GM12878 (cell line): ENCODE measurements around the gene CACHD1. TPM values are rescaled to one million over a fixed set of nuclear protein-coding genes. Genes with fewer than 3 reads are reported as not detected.

Experiments
- ATAC-seq: fragments of 200-7000 bp; cut with Tn5 transposase; 3 replicates; pipeline ENCODE4 v1.9.1; 2020; ENCODE audit warnings: mild to moderate bottlenecking, moderate library complexity
- BruUV-seq: library from RNA; stranded (reverse); fragments of 400-500 nt; replicated peaks from 2 replicates; lab custom pipeline; 2021; lab: Mats Ljungman, UMichigan
- CTCF ChIA-PET: fragments of 300-600 bp; sonication (Branson Sonifier 250); formaldehyde crosslinking; extraction: SDS; loops from one replicate; lab custom pipeline; 2021; ENCODE audit warnings: inconsistent platforms; lab: Yijun Ruan, JAX
- POLR2A ChIA-PET: fragments of 350-600 bp; formaldehyde crosslinking; extraction: SDS; loops from one replicate; lab custom pipeline; 2021; ENCODE audit warnings: inconsistent platforms; lab: Charles Lee
- RAD21 ChIA-PET: fragments of 300-600 bp; sonication (Branson Sonifier 250); formaldehyde crosslinking; loops from one replicate; lab custom pipeline; 2023; ENCODE audit warnings: antibody characterized with exemption; ENCODE audit not compliant: unreplicated experiment; lab: Charles Lee
- SMC1A ChIA-PET: fragments of 300-600 bp; sonication (Branson Sonifier 250); formaldehyde crosslinking; loops from one replicate; lab custom pipeline; 2023; ENCODE audit not compliant: unreplicated experiment, uncharacterized antibody; lab: Charles Lee
- DNase-seq: peaks from one replicate; pipeline ENCODE4 v3.0.0-alpha.2; 2011; ENCODE audit warnings: low read depth, low spot score
- FAIRE-seq: peaks from 3 replicates; lab custom pipeline; 2011; peaks lifted over from hg19 to GRCh38; lab: Jason Lieb, UNC
- H2AFZ ChIP-seq: 2 replicates; pipeline ENCODE4 v1.6.0; 2011; ENCODE audit warnings: low read depth, low read length, control low read depth; ENCODE audit not compliant: control insufficient read depth
- H3K27ac ChIP-seq: 2 replicates; pipeline ENCODE4 v1.5.1; 2011; ENCODE audit warnings: control low read depth; ENCODE audit not compliant: control insufficient read depth, insufficient read depth
- H3K27me3 ChIP-seq, 2 experiments: replicated peaks in 1 of 2; 2 replicates each; pipeline versions ENCODE4 v1.6.0 to v1.6.1; 2011; ENCODE audit warnings: low read length in 1 of 2; ENCODE audit not compliant: control insufficient read depth in 2 of 2, insufficient read depth in 2 of 2
- H3K36me3 ChIP-seq, 2 experiments: 2 replicates each; pipeline ENCODE4 v1.5.1; 2011; ENCODE audit warnings: low read length in 1 of 2; ENCODE audit not compliant: control insufficient read depth in 2 of 2, insufficient read depth in 2 of 2
- H3K4me1 ChIP-seq: 2 replicates; pipeline ENCODE4 v1.6.1; 2011; ENCODE audit warnings: mild to moderate bottlenecking, low read length, moderate library complexity, mixed read lengths; ENCODE audit not compliant: control insufficient read depth, insufficient read depth
- H3K4me2 ChIP-seq: 2 replicates; pipeline ENCODE4 v1.6.0; 2011; ENCODE audit warnings: control low read depth; ENCODE audit not compliant: control insufficient read depth, insufficient read depth
- H3K4me3 ChIP-seq: fragments of 200-600 bp; sonication (generic); 2 replicates; pipeline ENCODE4 v1.5.1; 2016
- H3K79me2 ChIP-seq: 2 replicates; pipeline ENCODE4 v1.6.0; 2011; ENCODE audit warnings: low read length; ENCODE audit not compliant: control insufficient read depth, insufficient read depth
- H3K9ac ChIP-seq: 2 replicates; pipeline ENCODE4 v1.8.0; 2011; ENCODE audit warnings: low read length, control low read depth, mixed read lengths; ENCODE audit not compliant: control insufficient read depth, insufficient read depth
- H3K9me3 ChIP-seq: replicated peaks from 3 replicates; pipeline ENCODE4 v1.5.1; 2011; ENCODE audit warnings: mild to moderate bottlenecking, low read length; ENCODE audit not compliant: control insufficient read depth, insufficient read depth
- H4K20me1 ChIP-seq: 2 replicates; pipeline ENCODE4 v1.6.0; 2011; ENCODE audit not compliant: control insufficient read depth, insufficient read depth
- BMI1 ChIP-seq: fragments of 450-650 bp; IDR thresholded peaks from 2 replicates; pipeline ENCODE4 v1.6.1; 2016; ENCODE audit warnings: mild to moderate bottlenecking, moderate library complexity, borderline replicate concordance
- CHD1 ChIP-seq: IDR thresholded peaks from 2 replicates; pipeline ENCODE4 v1.6.1; 2012; ENCODE audit warnings: low read depth, low read length, improper control_type of control experiment
- EP300 ChIP-seq, 2 experiments: fragments of 150-350 bp in 1 of 2; IDR thresholded peaks; 2 replicates each; pipeline ENCODE4 v1.6.1; 2011 to 2012; ENCODE audit warnings: low read depth in 2 of 2, low read length in 2 of 2, borderline replicate concordance in 1 of 2, improper control_type of control experiment in 1 of 2, inconsistent platforms in 1 of 2; ENCODE audit not compliant: control insufficient read depth in 1 of 2
- EZH2 ChIP-seq: IDR thresholded peaks from 2 replicates; pipeline ENCODE4 v1.6.1; 2012; ENCODE audit warnings: low read depth, mild to moderate bottlenecking, control low read depth, inconsistent platforms, low read length, borderline replicate concordance; ENCODE audit not compliant: control insufficient read depth
- FOS ChIP-seq: IDR thresholded peaks from 3 replicates; pipeline ENCODE4 v1.6.1; 2011; ENCODE audit warnings: borderline replicate concordance; ENCODE audit not compliant: insufficient read length; ENCODE audit errors: extremely low read depth
- FOXM1 ChIP-seq: IDR thresholded peaks from 2 replicates; pipeline ENCODE4 v1.6.1; 2012; ENCODE audit warnings: low read depth, mild to moderate bottlenecking, inconsistent platforms, low read length, moderate library complexity
- HDAC6 ChIP-seq: fragments of 200-600 bp; sonication (generic); IDR thresholded peaks from one replicate; pipeline ENCODE4 v1.8.0; 2017; ENCODE audit warnings: antibody characterized with exemption; ENCODE audit not compliant: unreplicated experiment
- MXI1 ChIP-seq: fragments of 150-350 bp; IDR thresholded peaks from 2 replicates; pipeline ENCODE4 v1.6.1; 2011; ENCODE audit warnings: low read depth, mild to moderate bottlenecking, inconsistent platforms, low read length, improper control_type of control experiment
- NFYA ChIP-seq: IDR thresholded peaks from 2 replicates; pipeline ENCODE4 v1.6.1; 2011; ENCODE audit warnings: low read depth, mild to moderate bottlenecking, low read length, improper control_type of control experiment, borderline replicate concordance
- NRF1 ChIP-seq: conservative IDR thresholded peaks from 2 replicates; pipeline ENCODE4 v1.6.1; 2011; ENCODE audit warnings: mild to moderate bottlenecking, low read depth, low read length, improper control_type of control experiment
- POLR2AphosphoS2 ChIP-seq: IDR thresholded peaks from 2 replicates; pipeline ENCODE4 v1.6.1; 2011; ENCODE audit warnings: low read depth, mild to moderate bottlenecking, low read length, improper control_type of control experiment, moderate library complexity
- SMAD5 ChIP-seq: IDR thresholded peaks from 2 replicates; pipeline ENCODE4 v1.6.1; 2016; ENCODE audit warnings: antibody characterized with exemption, low read depth
- SP1 ChIP-seq: IDR thresholded peaks from one replicate; pipeline ENCODE4 v1.6.1; 2011; ENCODE audit warnings: low read depth, low read length
- SRF ChIP-seq, 2 experiments: IDR thresholded peaks; 2 replicates each; pipeline ENCODE4 v1.6.1; 2011; ENCODE audit warnings: low read depth in 2 of 2, low read length in 2 of 2, mild to moderate bottlenecking in 1 of 2, moderate library complexity in 1 of 2
- USF2 ChIP-seq: IDR thresholded peaks from 2 replicates; pipeline ENCODE4 v1.6.1; 2011; ENCODE audit warnings: low read depth, low read length, improper control_type of control experiment, borderline replicate concordance
- YBX1 ChIP-seq: fragments of 450-650 bp; IDR thresholded peaks from 2 replicates; pipeline ENCODE4 v1.6.1; 2016; ENCODE audit warnings: antibody characterized with exemption
- ZBTB33 ChIP-seq: fragments of 450-650 bp; IDR thresholded peaks from 2 replicates; pipeline ENCODE4 v1.6.1; 2017; ENCODE audit warnings: mild to moderate bottlenecking
- ZZZ3 ChIP-seq: IDR thresholded peaks from 2 replicates; pipeline ENCODE4 v1.6.1; 2011; ENCODE audit warnings: low read depth; ENCODE audit not compliant: control insufficient read depth, insufficient read length
- WGBS: methylation state at CpG from one replicate; pipeline ENCODE4 v1.1.6; 2016; ENCODE audit warnings: low lambda C conversion rate; ENCODE audit not compliant: insufficient replicate concordance, insufficient coverage; ENCODE audit errors: missing lambda C conversion rate; 5-methylcytosine and 5-hydroxymethylcytosine counted together
- in situ Hi-C: fragments of 300-500 bp; cut with MboI; formaldehyde crosslinking; loops from 9 replicates; pipeline ENCODE4 v1.14.3; 2018; ENCODE audit warnings: mixed read lengths
- intact Hi-C: fragments of 100-400 bp; cut with micrococcal nuclease; formaldehyde crosslinking; loops from one replicate; pipeline ENCODE4 v1.14.2; 2022; ENCODE audit not compliant: unreplicated experiment
- polyA plus RNA-seq, 11 experiments: library from polyadenylated mRNA; depleted of rRNA in 4 of 11; unstranded in 6 of 11; stranded (reverse) in 5 of 11; fragments of >200 nt; fragmentation: Nextera tagmentation in 4 of 11; fragmentation: Illumina TruSeq in 1 of 11; extraction: Ambion mirVana in 4 of 11; extraction: Trizol in 1 of 11; gene quantifications; 1 replicate in 1 of 11; 2 replicates in 10 of 11; pipeline versions ENCODE4 v1.2.1 to v1.2.3, GENCODE V29; 2011 to 2016; ENCODE audit warnings: inconsistent platforms in 2 of 11, missing spikeins in 2 of 11, low read depth in 1 of 11
- total RNA-seq, 4 experiments: library from RNA; depleted of rRNA in 3 of 4; stranded (reverse); fragments of >200 nt in 3 of 4; fragmentation: Illumina TruSeq in 1 of 4; extraction: Trizol in 1 of 4; gene quantifications; 2 replicates each; pipeline versions ENCODE4 v1.2.1 to v1.2.3, GENCODE V29; 2013 to 2021
- TF ChIP-seq, protein P1 (sequence below): fragments of 450-650 bp; IDR thresholded peaks from 2 replicates; pipeline ENCODE4 v1.6.1; 2018; ENCODE audit warnings: borderline replicate concordance, mild to moderate bottlenecking; ENCODE audit not compliant: partially characterized antibody

Gene CACHD1
- total and polyA plus RNA-seq, 10 of the 15 experiments (the other 5 are each of a cell fraction or from before 2014, with no cell fraction given): 0.03 TPM; not detected in 9

GRCh38 chr1:64433747-64434146 is 36.2 kb upstream of the CACHD1 start (continued):
- TF ChIP-seq EZH2 (no peak), SRF (IDR thresholded peaks at IDR 0.05; ENCODE audit: low read depth in 2 of 2, low read length in 2 of 2) (no peak)

DNA sequence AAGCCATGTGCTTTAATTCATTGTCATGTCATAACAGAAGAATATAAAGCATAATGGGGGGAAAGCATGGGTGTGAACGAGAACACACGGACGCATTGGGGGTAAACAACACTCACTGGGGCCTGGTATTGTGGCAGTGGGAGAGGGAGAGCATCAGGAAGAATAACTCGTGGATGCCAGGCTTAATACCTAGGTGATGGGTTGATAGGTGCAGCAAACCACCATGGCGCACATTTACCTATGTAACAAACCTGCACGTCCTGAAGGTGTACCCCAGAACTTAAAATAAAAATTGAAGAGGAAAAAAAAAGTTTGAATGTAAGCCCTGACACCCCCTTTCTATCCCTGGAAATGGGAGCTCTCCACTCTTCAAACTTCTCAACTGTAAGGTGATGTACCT is 34.9 kb upstream of the CACHD1 start:
- no peaks in the 10 kb centered on the region for H3K36me3 ChIP-seq
- SMC1A ChIA-PET: no interaction called here
- no peak overlapping the region for H3K4me3 ChIP-seq
- H3K4me1 ChIP-seq: no peaks in the 10 kb centered on the region
- H3K9ac ChIP-seq: no peak overlapping the region
- POLR2A ChIA-PET: no interaction called here
- CTCF ChIA-PET: no interaction called here
- H3K4me2 ChIP-seq: no peak overlapping the region
- intact Hi-C loops (no loop called here), in situ Hi-C loops (no loop called here)
- ATAC-seq (no peak), FAIRE-seq (no peak)
- BruUV-seq: no TSS peak
- H3K79me2 ChIP-seq: no peaks in the 10 kb centered on the region
- H3K27me3 ChIP-seq: no peaks in the 10 kb centered on the region
- no peaks in the 10 kb centered on the region for H3K9me3 ChIP-seq
- no peak overlapping the region for H3K27ac ChIP-seq
- no peak overlapping the region for H2AFZ ChIP-seq
- WGBS: 16% methylated on average over 6 of the region's 6 CpGs
- TF ChIP-seq POLR2AphosphoS2: no peak
- no peak for TF ChIP-seq ZZZ3
- no peak for TF ChIP-seq NFYA
- no peak for TF ChIP-seq MXI1
- TF ChIP-seq, protein P1, sequence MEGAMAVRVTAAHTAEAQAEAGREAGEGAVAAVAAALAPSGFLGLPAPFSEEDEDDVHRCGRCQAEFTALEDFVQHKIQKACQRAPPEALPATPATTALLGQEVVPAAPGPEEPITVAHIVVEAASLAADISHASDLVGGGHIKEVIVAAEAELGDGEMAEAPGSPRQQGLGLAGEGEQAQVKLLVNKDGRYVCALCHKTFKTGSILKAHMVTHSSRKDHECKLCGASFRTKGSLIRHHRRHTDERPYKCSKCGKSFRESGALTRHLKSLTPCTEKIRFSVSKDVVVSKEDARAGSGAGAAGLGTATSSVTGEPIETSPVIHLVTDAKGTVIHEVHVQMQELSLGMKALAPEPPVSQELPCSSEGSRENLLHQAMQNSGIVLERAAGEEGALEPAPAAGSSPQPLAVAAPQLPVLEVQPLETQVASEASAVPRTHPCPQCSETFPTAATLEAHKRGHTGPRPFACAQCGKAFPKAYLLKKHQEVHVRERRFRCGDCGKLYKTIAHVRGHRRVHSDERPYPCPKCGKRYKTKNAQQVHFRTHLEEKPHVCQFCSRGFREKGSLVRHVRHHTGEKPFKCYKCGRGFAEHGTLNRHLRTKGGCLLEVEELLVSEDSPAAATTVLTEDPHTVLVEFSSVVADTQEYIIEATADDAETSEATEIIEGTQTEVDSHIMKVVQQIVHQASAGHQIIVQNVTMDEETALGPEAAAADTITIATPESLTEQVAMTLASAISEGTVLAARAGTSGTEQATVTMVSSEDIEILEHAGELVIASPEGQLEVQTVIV: no peak
- TF ChIP-seq FOS: no peak
- TF ChIP-seq SMAD5: no peak
- no peak for TF ChIP-seq CHD1
- TF ChIP-seq HDAC6: no peak
- no peak for TF ChIP-seq NRF1
- no peak for TF ChIP-seq BMI1
- TF ChIP-seq FOXM1: no peak
- TF ChIP-seq YBX1: no peak
- TF ChIP-seq USF2: no peak
- no peak for TF ChIP-seq ZBTB33
- TF ChIP-seq SP1: no peak
- TF ChIP-seq EP300 (IDR thresholded peaks at IDR 0.05; ENCODE audit: borderline replicate concordance in 1 of 2, control insufficient read depth in 1 of 2, low read depth in 2 of 2, low read length in 2 of 2): no peak
- TF ChIP-seq, all 136 proteins: peak for 0
- DNase-seq: no peak
- H4K20me1 ChIP-seq: no peaks in the 10 kb centered on the region
- RAD21 ChIA-PET: no interaction called here
